Vagina (tissue), 2 donors: Measurements from ENCODE around the gene CEP128. TPM values are rescaled to one million over a fixed set of nuclear protein-coding genes. Genes with fewer than 3 reads are reported as not detected.

Source experiments
- DNase-seq, 2 donors: peaks; one replicate each; pipeline ENCODE4 v3.0.0-alpha.2; 2017; ENCODE audit errors: extremely low spot score in 2 of 2
- H3K27ac ChIP-seq: fragments of 200-600 bp; sonication (generic); one replicate; pipeline ENCODE4 v1.5.1; 2019
- H3K27me3 ChIP-seq: fragments of 200-600 bp; sonication (generic); one replicate; pipeline ENCODE4 v1.5.1; 2019
- H3K36me3 ChIP-seq, 2 donors: fragments of 200-600 bp; sonication (generic); one replicate each; pipeline ENCODE4 v1.5.1; 2017 to 2019
- H3K4me1 ChIP-seq: fragments of 200-600 bp; sonication (generic); one replicate; pipeline ENCODE4 v1.5.1; 2019
- H3K4me3 ChIP-seq, 2 donors: fragments of 200-600 bp; sonication (generic); 1 replicate in 1 of 2; 2 replicates in 1 of 2; pipeline ENCODE4 v1.5.1; 2016 to 2019
- H3K9me3 ChIP-seq: fragments of 200-600 bp; sonication (generic); one replicate; pipeline ENCODE4 v1.5.1; 2019
- POLR2A ChIP-seq, 2 donors: fragments of 450-650 bp; IDR thresholded peaks; one replicate each; pipeline ENCODE4 v1.6.1; 2017; ENCODE audit warnings: antibody characterized with exemption in 2 of 2, mild to moderate bottlenecking in 2 of 2, moderate library complexity in 2 of 2
- POLR2AphosphoS5 ChIP-seq, 2 donors: sonication (generic); formaldehyde crosslinking; IDR thresholded peaks; one replicate each; pipeline ENCODE4 v1.9.0; 2017; ENCODE audit warnings: antibody characterized with exemption in 2 of 2, mild to moderate bottlenecking in 2 of 2, low read depth in 1 of 2; ENCODE audit not compliant: insufficient read depth in 1 of 2
- intact Hi-C: fragments of 100-400 bp; cut with DNase I; formaldehyde crosslinking; loops from one replicate; pipeline ENCODE4 v1.15.1; 2023
- total RNA-seq: library from RNA; depleted of rRNA; stranded (reverse); fragments of >200 nt; gene quantifications from one replicate; pipeline ENCODE4 v1.2.3, GENCODE V29; 2016
- TF ChIP-seq, protein P1 (sequence below), 3 experiments: fragments of 450-650 bp in 2 of 3; fragments of 200-600 bp in 1 of 3; sonication (generic) in 1 of 3; IDR thresholded peaks; one replicate each; pipeline ENCODE4 v1.5.1; 2017 to 2019; ENCODE audit warnings: antibody characterized with exemption in 3 of 3, mild to moderate bottlenecking in 2 of 3, moderate library complexity in 2 of 3

CEP128 gene
- total RNA-seq, 1 donor from 2014 or later = 6.6 TPM

DNA sequence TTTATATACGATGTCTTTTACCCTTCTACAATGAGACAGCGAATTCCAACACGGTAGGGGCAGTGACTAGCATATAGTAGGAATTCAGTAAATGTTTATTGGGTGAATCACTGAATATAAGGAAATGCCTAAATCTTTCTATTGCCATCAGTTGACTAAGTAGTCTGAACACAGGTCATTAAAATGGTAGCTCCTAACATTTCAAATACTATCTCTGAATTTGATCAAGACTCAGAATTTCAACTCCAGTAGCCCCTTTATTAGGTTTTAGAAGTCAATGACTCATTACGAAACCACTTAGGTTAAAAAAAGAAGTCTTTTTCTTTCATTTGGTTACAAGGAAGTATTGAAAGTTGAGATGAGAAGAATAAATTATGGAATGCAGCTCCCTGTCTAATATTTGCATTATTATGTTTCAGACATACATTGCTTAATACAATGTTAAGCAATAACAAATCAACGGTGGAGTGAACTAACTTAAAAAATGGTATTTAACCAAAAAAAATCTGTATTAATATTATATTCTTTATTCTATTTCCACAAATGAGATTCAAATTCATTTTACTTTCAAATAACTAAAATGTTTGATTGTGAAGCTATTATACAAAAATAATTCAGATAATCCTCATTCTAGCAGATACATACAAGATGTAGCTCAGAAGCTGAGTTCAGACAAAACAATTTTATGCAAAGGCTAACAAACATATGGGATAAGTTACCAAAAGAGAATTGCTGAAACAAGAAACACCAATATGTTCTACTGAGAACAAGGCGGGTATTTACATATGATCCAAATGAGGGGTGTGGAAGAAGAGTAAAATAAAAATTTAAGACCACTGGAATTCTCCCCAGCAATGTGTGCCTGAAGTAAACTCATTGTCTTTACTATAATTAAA is 302.7 kb downstream of the CEP128 start:
- Histone ChIP-seq H3K4me3 (no peak overlapping the region), H3K36me3 (no peaks in the 10 kb centered on the region), H3K9me3 (no peaks in the 10 kb centered on the region), H3K27me3 (no peaks in the 10 kb centered on the region), H3K4me1 (no peaks in the 10 kb centered on the region), H3K27ac (no peak overlapping the region)
- intact Hi-C loops = no loop called here
- TF ChIP-seq POLR2A (IDR thresholded peaks at IDR 0.05) (no peak), POLR2AphosphoS5 (IDR thresholded peaks at IDR 0.05; ENCODE audit: insufficient read depth in 1 of 2, low read depth in 1 of 2) (no peak)
- TF ChIP-seq, protein P1, sequence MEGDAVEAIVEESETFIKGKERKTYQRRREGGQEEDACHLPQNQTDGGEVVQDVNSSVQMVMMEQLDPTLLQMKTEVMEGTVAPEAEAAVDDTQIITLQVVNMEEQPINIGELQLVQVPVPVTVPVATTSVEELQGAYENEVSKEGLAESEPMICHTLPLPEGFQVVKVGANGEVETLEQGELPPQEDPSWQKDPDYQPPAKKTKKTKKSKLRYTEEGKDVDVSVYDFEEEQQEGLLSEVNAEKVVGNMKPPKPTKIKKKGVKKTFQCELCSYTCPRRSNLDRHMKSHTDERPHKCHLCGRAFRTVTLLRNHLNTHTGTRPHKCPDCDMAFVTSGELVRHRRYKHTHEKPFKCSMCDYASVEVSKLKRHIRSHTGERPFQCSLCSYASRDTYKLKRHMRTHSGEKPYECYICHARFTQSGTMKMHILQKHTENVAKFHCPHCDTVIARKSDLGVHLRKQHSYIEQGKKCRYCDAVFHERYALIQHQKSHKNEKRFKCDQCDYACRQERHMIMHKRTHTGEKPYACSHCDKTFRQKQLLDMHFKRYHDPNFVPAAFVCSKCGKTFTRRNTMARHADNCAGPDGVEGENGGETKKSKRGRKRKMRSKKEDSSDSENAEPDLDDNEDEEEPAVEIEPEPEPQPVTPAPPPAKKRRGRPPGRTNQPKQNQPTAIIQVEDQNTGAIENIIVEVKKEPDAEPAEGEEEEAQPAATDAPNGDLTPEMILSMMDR (IDR thresholded peaks at IDR 0.05) = no peak
- DNase-seq = no peak

DNA sequence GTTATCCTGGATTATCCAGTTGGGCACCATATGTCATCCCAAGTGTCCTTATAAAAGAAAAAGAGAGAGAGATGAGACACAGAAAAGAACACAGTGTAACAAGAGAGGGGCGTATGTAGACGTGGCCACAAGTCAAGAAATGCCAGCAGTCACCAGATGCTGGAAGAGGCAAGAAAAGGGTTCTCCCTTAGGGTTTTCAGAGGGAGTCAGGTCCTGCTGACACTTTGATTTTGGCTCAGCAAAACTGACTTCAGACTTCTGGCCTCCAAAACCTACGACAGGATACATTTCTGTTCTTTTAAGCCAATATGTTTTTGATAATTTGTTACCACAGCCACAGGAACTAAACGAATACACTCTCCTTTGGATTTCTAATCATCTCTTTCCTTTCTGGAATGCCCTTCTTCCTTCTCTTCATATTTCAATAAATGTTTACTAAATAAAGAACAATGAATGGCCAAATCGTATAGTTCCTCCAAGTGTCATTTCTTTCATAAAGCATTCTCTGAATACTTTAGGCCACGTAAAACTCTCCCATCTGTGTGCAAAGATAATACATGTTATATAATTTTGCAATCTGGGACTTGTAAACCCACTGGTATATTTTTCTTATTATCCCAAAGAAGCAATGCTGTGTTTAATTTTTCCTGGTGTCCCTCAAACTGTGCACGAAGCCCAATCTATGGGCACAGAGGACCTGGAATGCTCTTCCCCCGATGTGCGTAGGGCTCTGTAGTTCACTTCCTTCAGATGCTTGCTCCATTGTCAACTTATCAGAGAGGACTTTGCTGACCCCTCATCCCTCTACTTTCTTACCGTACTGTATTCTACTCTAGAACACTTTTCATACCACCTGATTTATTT is 303.6 kb downstream of the CEP128 start:
- Histone ChIP-seq H3K4me3 (no peak overlapping the region), H3K36me3 (no peaks in the 10 kb centered on the region), H3K27me3 (no peaks in the 10 kb centered on the region), H3K4me1 (no peaks in the 10 kb centered on the region), H3K27ac (no peak overlapping the region), H3K9me3 (no peaks in the 10 kb centered on the region)
- DNase-seq = no peak
- intact Hi-C loops = no loop called here
- no peak for TF ChIP-seq POLR2AphosphoS5 (IDR thresholded peaks at IDR 0.05; ENCODE audit: insufficient read depth in 1 of 2, low read depth in 1 of 2)
- TF ChIP-seq POLR2A (IDR thresholded peaks at IDR 0.05) = no peak
- TF ChIP-seq, protein P1 (IDR thresholded peaks at IDR 0.05) = no peak

DNA sequence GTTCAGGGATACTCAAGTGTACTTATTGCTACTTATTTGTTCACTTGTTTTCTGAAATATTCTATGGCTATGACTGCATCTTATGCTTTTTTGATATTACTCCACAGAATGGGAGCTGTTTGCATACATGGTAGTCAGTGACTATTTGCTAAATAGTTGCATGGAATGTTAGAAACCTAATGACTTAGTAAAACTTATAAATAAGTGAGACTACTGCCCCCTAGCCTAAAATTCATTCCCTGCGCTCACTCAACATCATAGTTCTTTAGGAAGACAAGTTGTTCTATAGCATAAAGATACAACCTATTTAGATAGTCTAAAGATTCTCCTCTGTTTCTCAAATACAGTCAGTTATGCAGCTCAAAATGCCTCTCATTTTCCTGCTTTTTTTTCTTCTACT is 305.5 kb downstream of the CEP128 start:
- H3K36me3 ChIP-seq = no peaks in the 10 kb centered on the region
- TF ChIP-seq, protein P1 (IDR thresholded peaks at IDR 0.05) = no peak
- TF ChIP-seq POLR2A (IDR thresholded peaks at IDR 0.05) = no peak
- no peak for TF ChIP-seq POLR2AphosphoS5 (IDR thresholded peaks at IDR 0.05; ENCODE audit: insufficient read depth in 1 of 2, low read depth in 1 of 2)
- intact Hi-C loops = no loop called here
- no peak overlapping the region for H3K4me3 ChIP-seq
- H3K27ac ChIP-seq = no peak overlapping the region
- no peak for DNase-seq
- no peaks in the 10 kb centered on the region for H3K4me1 ChIP-seq
- H3K9me3 ChIP-seq = no peaks in the 10 kb centered on the region
- H3K27me3 ChIP-seq = no peaks in the 10 kb centered on the region

DNA sequence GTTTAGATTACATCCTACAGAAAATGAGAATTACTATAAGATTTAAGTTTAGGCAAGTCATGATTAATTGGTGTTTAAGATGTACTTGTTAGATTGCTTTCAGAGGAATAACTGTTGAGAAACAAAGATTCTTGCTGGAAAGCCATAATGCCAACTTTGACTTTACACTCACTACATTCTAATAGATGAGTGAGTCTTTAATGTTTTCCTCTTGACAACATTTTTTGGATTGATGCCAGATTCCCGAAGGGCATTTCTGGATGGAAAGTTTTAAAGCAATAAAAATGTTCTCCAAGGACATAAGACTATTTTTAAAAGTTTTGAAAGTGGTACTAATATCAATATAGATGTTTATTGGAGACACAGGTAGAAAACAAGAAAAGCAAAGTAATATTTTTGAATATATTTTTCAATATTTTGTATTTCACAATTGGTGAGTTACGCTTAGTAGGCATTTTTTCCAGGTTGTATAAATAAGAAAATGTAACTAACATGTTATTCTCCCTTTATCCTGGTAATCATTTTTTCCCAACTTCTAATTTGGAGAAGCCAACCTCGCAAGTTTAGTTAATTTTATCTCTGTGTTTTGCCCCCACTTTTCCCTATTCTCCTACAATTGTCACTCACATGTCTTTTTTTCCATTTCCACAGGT is 307.3 kb downstream of the CEP128 start:
- no peaks in the 10 kb centered on the region for H3K36me3 ChIP-seq
- no peaks in the 10 kb centered on the region for H3K4me1 ChIP-seq
- no peak for DNase-seq
- no peaks in the 10 kb centered on the region for H3K27me3 ChIP-seq
- H3K27ac ChIP-seq = no peak overlapping the region
- no peak for TF ChIP-seq POLR2A (IDR thresholded peaks at IDR 0.05)
- no peaks in the 10 kb centered on the region for H3K9me3 ChIP-seq
- intact Hi-C loops = no loop called here
- H3K4me3 ChIP-seq = no peak overlapping the region

DNA sequence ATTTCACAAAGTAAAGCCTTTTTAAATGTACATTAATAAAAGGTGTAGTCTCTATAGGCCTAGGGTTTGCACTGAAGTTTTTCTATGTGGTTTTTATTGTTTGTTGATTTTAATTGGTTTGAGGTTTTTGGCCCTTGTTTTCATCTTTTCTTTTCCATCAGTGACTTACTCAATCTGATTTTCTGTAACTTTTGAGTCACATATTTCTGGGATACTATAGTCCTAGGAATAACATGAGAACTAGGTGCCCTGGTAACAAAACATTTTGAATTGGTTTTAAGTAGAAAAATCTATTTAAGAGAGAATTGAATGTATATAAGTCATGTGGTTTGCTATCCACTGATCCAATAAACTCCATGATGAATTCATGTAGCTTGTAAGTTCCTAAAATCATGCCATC is 311.9 kb downstream of the CEP128 start:
- Histone ChIP-seq H3K27me3 (no peaks in the 10 kb centered on the region), H3K9me3 (no peaks in the 10 kb centered on the region), H3K36me3 (no peaks in the 10 kb centered on the region), H3K27ac (no peak overlapping the region), H3K4me3 (no peak overlapping the region), H3K4me1 (no peaks in the 10 kb centered on the region)
- DNase-seq = no peak
- intact Hi-C loops = no loop called here
- TF ChIP-seq POLR2AphosphoS5 (IDR thresholded peaks at IDR 0.05; ENCODE audit: insufficient read depth in 1 of 2, low read depth in 1 of 2) (no peak), POLR2A (IDR thresholded peaks at IDR 0.05) (no peak)
- TF ChIP-seq, protein P1 (IDR thresholded peaks at IDR 0.05) = no peak
